ENCODE results near the gene ARID1B.

GRCh38 chr6:157215717-157216116, 438.5 kb downstream of the ARID1B start:
- TF ChIP-seq CBX3 (IDR thresholded peaks at IDR 0.05; ENCODE audit: low read depth) (no peak), POLR2A (IDR thresholded peaks at IDR 0.05; ENCODE audit: borderline replicate concordance, extremely low read depth, insufficient read depth, insufficient read length) (no peak), EZH2phosphoT487 (IDR thresholded peaks at IDR 0.05; ENCODE audit: borderline replicate concordance) (no peak), POLR2AphosphoS5 (IDR thresholded peaks at IDR 0.05; ENCODE audit: low read depth, low read length) (no peak)
- TF ChIP-seq, protein P1, sequence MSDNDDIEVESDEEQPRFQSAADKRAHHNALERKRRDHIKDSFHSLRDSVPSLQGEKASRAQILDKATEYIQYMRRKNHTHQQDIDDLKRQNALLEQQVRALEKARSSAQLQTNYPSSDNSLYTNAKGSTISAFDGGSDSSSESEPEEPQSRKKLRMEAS (IDR thresholded peaks at IDR 0.05), result no peak
- TF ChIP-seq, protein P2, sequence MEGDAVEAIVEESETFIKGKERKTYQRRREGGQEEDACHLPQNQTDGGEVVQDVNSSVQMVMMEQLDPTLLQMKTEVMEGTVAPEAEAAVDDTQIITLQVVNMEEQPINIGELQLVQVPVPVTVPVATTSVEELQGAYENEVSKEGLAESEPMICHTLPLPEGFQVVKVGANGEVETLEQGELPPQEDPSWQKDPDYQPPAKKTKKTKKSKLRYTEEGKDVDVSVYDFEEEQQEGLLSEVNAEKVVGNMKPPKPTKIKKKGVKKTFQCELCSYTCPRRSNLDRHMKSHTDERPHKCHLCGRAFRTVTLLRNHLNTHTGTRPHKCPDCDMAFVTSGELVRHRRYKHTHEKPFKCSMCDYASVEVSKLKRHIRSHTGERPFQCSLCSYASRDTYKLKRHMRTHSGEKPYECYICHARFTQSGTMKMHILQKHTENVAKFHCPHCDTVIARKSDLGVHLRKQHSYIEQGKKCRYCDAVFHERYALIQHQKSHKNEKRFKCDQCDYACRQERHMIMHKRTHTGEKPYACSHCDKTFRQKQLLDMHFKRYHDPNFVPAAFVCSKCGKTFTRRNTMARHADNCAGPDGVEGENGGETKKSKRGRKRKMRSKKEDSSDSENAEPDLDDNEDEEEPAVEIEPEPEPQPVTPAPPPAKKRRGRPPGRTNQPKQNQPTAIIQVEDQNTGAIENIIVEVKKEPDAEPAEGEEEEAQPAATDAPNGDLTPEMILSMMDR (IDR thresholded peaks at IDR 0.05 in 2 of 3, conservative IDR thresholded peaks at IDR 0.05 in 1 of 3; ENCODE audit: borderline replicate concordance in 1 of 3, insufficient read depth in 1 of 3, low read depth in 2 of 3, low read length in 2 of 3), result no peak
